H9 (cell line): ENCODE measurements around the gene USP36. TPM values are rescaled to one million over a fixed set of nuclear protein-coding genes. Genes with fewer than 3 reads are reported as not detected.

Source experiments
- DNase-seq: peaks from one replicate; pipeline ENCODE4 v3.0.0-alpha.2; 2017
- H2AFZ ChIP-seq: one replicate; pipeline ENCODE4 v1.6.1; 2013; ENCODE audit warnings: mild to moderate bottlenecking, low read length, control low read depth, moderate library complexity
- H2AK5ac ChIP-seq: 2 replicates; pipeline ENCODE4 v1.6.1; 2013; ENCODE audit warnings: low read length, control low read depth, mixed read lengths; ENCODE audit not compliant: insufficient read length
- H2BK120ac ChIP-seq: one replicate; pipeline ENCODE4 v1.6.1; 2013; ENCODE audit warnings: low read depth, mild to moderate bottlenecking, low read length, control low read depth, inconsistent platforms; ENCODE audit not compliant: poor library complexity, severe bottlenecking
- H2BK12ac ChIP-seq: 2 replicates; pipeline ENCODE4 v1.6.1; 2013; ENCODE audit warnings: low read length, control low read depth, mixed read lengths, low read depth; ENCODE audit not compliant: insufficient read length
- H2BK15ac ChIP-seq: 2 replicates; pipeline ENCODE4 v1.6.1; 2013; ENCODE audit warnings: low read depth, low read length, control low read depth
- H2BK20ac ChIP-seq: one replicate; pipeline ENCODE4 v1.6.1; 2013; ENCODE audit warnings: low read depth, mild to moderate bottlenecking, low read length, control low read depth, inconsistent platforms; ENCODE audit not compliant: poor library complexity, severe bottlenecking
- H2BK5ac ChIP-seq: 2 replicates; pipeline ENCODE4 v1.6.1; 2013; ENCODE audit warnings: low read length, control low read depth, mixed read lengths; ENCODE audit not compliant: insufficient read length
- H3K14ac ChIP-seq: 2 replicates; pipeline ENCODE4 v1.6.1; 2013; ENCODE audit warnings: low read length, control low read depth; ENCODE audit not compliant: insufficient read depth
- H3K18ac ChIP-seq: 2 replicates; pipeline ENCODE4 v1.6.1; 2013; ENCODE audit warnings: low read depth, mild to moderate bottlenecking, mixed read lengths, low read length, control low read depth; ENCODE audit not compliant: insufficient read length
- H3K23ac ChIP-seq: 2 replicates; pipeline ENCODE4 v1.6.1; 2013; ENCODE audit warnings: low read length, control low read depth, mixed read lengths, low read depth; ENCODE audit not compliant: insufficient read length
- H3K23me2 ChIP-seq: 2 replicates; pipeline ENCODE4 v1.6.1; 2013; ENCODE audit warnings: low read depth, mild to moderate bottlenecking, mixed read lengths, low read length, control low read depth; ENCODE audit not compliant: insufficient read length, poor library complexity, severe bottlenecking
- H3K27ac ChIP-seq: 2 replicates; pipeline ENCODE4 v1.5.1; 2013; ENCODE audit warnings: low read length, control low read depth, mixed read lengths, low read depth; ENCODE audit not compliant: insufficient read length
- H3K27me3 ChIP-seq: 2 replicates; pipeline ENCODE4 v1.6.1; 2013; ENCODE audit warnings: low read length, control low read depth, inconsistent platforms; ENCODE audit not compliant: insufficient read depth
- H3K4ac ChIP-seq: 2 replicates; pipeline ENCODE4 v1.6.1; 2013; ENCODE audit warnings: low read depth, mild to moderate bottlenecking, control low read depth, inconsistent platforms, low read length, moderate library complexity
- H3K4me1 ChIP-seq: 2 replicates; pipeline ENCODE4 v1.6.1; 2013; ENCODE audit warnings: low read length, control low read depth, inconsistent platforms; ENCODE audit not compliant: insufficient read depth
- H3K4me2 ChIP-seq: 2 replicates; pipeline ENCODE4 v1.6.1; 2013; ENCODE audit warnings: low read length, control low read depth, mixed read lengths; ENCODE audit not compliant: insufficient read length, insufficient read depth
- H3K56ac ChIP-seq: 2 replicates; pipeline ENCODE4 v1.6.1; 2013; ENCODE audit warnings: low read depth, mild to moderate bottlenecking, mixed read lengths, low read length, control low read depth; ENCODE audit not compliant: insufficient read length
- H3K79me1 ChIP-seq: 2 replicates; pipeline ENCODE4 v1.6.1; 2013; ENCODE audit warnings: low read depth, mild to moderate bottlenecking, moderate library complexity, low read length, control low read depth, inconsistent platforms; ENCODE audit not compliant: insufficient read depth, poor library complexity, severe bottlenecking
- H3K79me2 ChIP-seq: 2 replicates; pipeline ENCODE4 v1.6.1; 2013; ENCODE audit warnings: low read length, control low read depth, inconsistent platforms; ENCODE audit not compliant: insufficient read depth
- H3K9ac ChIP-seq: 2 replicates; pipeline ENCODE4 v1.6.1; 2013; ENCODE audit warnings: low read length, control low read depth, mixed read lengths; ENCODE audit not compliant: insufficient read length; ENCODE audit errors: extremely low read depth
- H3K9me3 ChIP-seq: one replicate; pipeline ENCODE4 v1.6.1; 2013; ENCODE audit warnings: low read depth, low read length, inconsistent platforms; ENCODE audit not compliant: control insufficient read depth
- H3T11ph ChIP-seq: one replicate; pipeline ENCODE4 v1.6.1; 2013; ENCODE audit warnings: mild to moderate bottlenecking, low read length, control low read depth, inconsistent platforms
- H4K20me1 ChIP-seq: one replicate; pipeline ENCODE4 v1.6.1; 2013; ENCODE audit not compliant: control insufficient read depth, insufficient read length, insufficient read depth
- H4K5ac ChIP-seq: 2 replicates; pipeline ENCODE4 v1.6.1; 2013; ENCODE audit warnings: low read depth, mild to moderate bottlenecking, mixed read lengths, low read length, control low read depth; ENCODE audit not compliant: insufficient read length
- H4K8ac ChIP-seq: replicated peaks from 2 replicates; pipeline ENCODE4 v1.6.1; 2013; ENCODE audit warnings: low read length, control low read depth, mixed read lengths, low read depth; ENCODE audit not compliant: insufficient read length
- H4K91ac ChIP-seq: 2 replicates; pipeline ENCODE4 v1.6.1; 2013; ENCODE audit warnings: low read depth, mild to moderate bottlenecking, moderate library complexity, mixed read lengths, low read length, control low read depth; ENCODE audit not compliant: insufficient read length
- H3K27ac Mint-ChIP-seq, 3 experiments: 2 replicates in 2 of 3; 3 replicates in 1 of 3; pipeline ENCODE4 v1.8.0; 2020 to 2021; ENCODE audit warnings: mixed read lengths in 3 of 3, mild to moderate bottlenecking in 1 of 3, moderate library complexity in 1 of 3
- H3K27me3 Mint-ChIP-seq: 2 replicates; pipeline ENCODE4 v1.8.0; 2021; ENCODE audit warnings: low read depth, mild to moderate bottlenecking, moderate library complexity, mixed read lengths
- H3K36me3 Mint-ChIP-seq, 3 experiments: 2 replicates in 2 of 3; 3 replicates in 1 of 3; pipeline ENCODE4 v1.8.0; 2020 to 2021; ENCODE audit warnings: low read depth in 3 of 3, mixed read lengths in 3 of 3; ENCODE audit not compliant: insufficient read depth in 1 of 3
- H3K4me1 Mint-ChIP-seq, 2 experiments: 2 replicates each; pipeline ENCODE4 v1.8.0; 2020; ENCODE audit warnings: mixed read lengths in 2 of 2
- H3K4me3 Mint-ChIP-seq, 2 experiments: 2 replicates in 1 of 2; 3 replicates in 1 of 2; pipeline ENCODE4 v1.8.0; 2020 to 2021; ENCODE audit warnings: mild to moderate bottlenecking in 2 of 2, mixed read lengths in 2 of 2, moderate library complexity in 1 of 2
- H3K9me3 Mint-ChIP-seq, 2 experiments: 2 replicates in 1 of 2; 3 replicates in 1 of 2; pipeline ENCODE4 v1.8.0; 2020; ENCODE audit warnings: mild to moderate bottlenecking in 2 of 2, mixed read lengths in 2 of 2, moderate library complexity in 1 of 2
- WGBS: extraction: QIAGEN DNeasy Blood & Tissue Kit; methylation state at CpG from one replicate; pipeline ENCODE4 v1.1.7; 2013; ENCODE audit warnings: missing lambda C conversion rate, low lambda C conversion rate, mixed read lengths; ENCODE audit not compliant: insufficient read length; ENCODE audit errors: extremely low coverage; 5-methylcytosine and 5-hydroxymethylcytosine counted together
- total RNA-seq: library from RNA; stranded (reverse); gene quantifications from 2 replicates; pipeline ENCODE4 v1.2.1, GENCODE V29; 2021
- TF ChIP-seq, protein P1 (sequence below): fragments of 200-600 bp; sonication (generic); conservative IDR thresholded peaks from 3 replicates; pipeline ENCODE4 v1.8.0; 2021; ENCODE audit warnings: antibody characterized with exemption, mild to moderate bottlenecking

Gene USP36
- total RNA-seq, 1 experiment from 2014 or later, result 106 TPM

DNA sequence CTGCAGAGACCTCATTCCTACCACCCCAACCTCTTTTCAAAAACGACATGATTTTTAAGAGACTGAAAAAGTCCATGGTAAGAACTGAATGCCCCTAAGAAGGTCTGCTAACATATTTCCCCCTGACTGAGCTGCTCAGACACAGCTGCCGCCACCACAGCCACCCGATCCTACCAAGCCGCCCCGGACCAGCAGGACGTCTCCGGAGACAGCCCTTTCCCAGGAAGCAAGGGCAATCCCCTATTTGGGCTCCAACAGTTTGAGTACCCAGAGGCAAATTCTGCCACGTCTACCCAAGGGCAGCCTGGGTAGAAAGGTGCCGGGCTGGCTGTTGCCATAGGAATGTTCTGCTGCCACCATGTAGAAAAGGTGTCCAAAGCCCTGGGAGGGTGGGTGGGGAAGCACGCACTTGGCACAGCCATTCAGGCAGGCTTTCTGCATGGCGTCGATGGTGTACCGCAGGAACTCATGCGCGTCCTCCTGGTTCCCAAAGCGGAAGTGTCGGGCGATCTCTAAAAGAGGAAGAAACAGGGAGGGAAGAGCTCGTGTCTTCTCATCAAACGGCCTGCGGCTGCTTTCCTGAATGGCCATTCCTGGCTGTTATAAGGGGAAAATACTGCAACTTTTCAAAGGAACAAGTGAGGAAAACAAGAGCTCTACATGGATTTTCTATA is 13.6 kb downstream of the USP36 start:
- Histone ChIP-seq H3K9ac (no peak overlapping the region), H3K27ac (no peak overlapping the region), H3K4me1 (no peaks in the 10 kb centered on the region), H4K5ac (no peak overlapping the region), H3K79me1 (peaks cover 8% of the 10 kb centered on the region), H4K91ac (no peak overlapping the region), H3K14ac (no peak overlapping the region), H2AK5ac (no peak overlapping the region), H2BK20ac (no peak overlapping the region), H2AFZ (no peak overlapping the region), H4K20me1 (no peaks in the 10 kb centered on the region), H3K4me2 (no peak overlapping the region), H3K79me2 (peaks cover 6% of the 10 kb centered on the region; the same call in 1 of the 2 replicates), H3K18ac (no peak overlapping the region), H4K8ac (no peak overlapping the region), H3K56ac (no peak overlapping the region), H3T11ph (no peak overlapping the region), H2BK15ac (no peak overlapping the region), H3K27me3 (no peaks in the 10 kb centered on the region), H3K4ac (no peak overlapping the region), H3K23ac (no peak overlapping the region), H2BK12ac (no peak overlapping the region), H2BK120ac (no peak overlapping the region), H2BK5ac (no peak overlapping the region), H3K23me2 (no peaks in the 10 kb centered on the region), H3K9me3 (no peaks in the 10 kb centered on the region)
- TF ChIP-seq, protein P1, sequence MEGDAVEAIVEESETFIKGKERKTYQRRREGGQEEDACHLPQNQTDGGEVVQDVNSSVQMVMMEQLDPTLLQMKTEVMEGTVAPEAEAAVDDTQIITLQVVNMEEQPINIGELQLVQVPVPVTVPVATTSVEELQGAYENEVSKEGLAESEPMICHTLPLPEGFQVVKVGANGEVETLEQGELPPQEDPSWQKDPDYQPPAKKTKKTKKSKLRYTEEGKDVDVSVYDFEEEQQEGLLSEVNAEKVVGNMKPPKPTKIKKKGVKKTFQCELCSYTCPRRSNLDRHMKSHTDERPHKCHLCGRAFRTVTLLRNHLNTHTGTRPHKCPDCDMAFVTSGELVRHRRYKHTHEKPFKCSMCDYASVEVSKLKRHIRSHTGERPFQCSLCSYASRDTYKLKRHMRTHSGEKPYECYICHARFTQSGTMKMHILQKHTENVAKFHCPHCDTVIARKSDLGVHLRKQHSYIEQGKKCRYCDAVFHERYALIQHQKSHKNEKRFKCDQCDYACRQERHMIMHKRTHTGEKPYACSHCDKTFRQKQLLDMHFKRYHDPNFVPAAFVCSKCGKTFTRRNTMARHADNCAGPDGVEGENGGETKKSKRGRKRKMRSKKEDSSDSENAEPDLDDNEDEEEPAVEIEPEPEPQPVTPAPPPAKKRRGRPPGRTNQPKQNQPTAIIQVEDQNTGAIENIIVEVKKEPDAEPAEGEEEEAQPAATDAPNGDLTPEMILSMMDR, result no peak
- no CpG with 5 or more reads among the region's 21 CpGs for WGBS
- no peak for DNase-seq
- peaks cover 62 to 93% (median 92%) of the 10 kb centered on the region in 3 experiments for H3K36me3 Mint-ChIP-seq
- H3K9me3 Mint-ChIP-seq, result no peaks in the 10 kb centered on the region
- no peaks in the 10 kb centered on the region for H3K4me1 Mint-ChIP-seq
- no peaks in the 10 kb centered on the region for H3K27me3 Mint-ChIP-seq
- peak overlapping the region in 1 of 3 experiments; percentile 81; a peak in 1 of 7 replicates for H3K27ac Mint-ChIP-seq
- H3K4me3 Mint-ChIP-seq, result no peak overlapping the region
